Measurements from ENCODE around the gene BAIAP2L2.

DNA sequence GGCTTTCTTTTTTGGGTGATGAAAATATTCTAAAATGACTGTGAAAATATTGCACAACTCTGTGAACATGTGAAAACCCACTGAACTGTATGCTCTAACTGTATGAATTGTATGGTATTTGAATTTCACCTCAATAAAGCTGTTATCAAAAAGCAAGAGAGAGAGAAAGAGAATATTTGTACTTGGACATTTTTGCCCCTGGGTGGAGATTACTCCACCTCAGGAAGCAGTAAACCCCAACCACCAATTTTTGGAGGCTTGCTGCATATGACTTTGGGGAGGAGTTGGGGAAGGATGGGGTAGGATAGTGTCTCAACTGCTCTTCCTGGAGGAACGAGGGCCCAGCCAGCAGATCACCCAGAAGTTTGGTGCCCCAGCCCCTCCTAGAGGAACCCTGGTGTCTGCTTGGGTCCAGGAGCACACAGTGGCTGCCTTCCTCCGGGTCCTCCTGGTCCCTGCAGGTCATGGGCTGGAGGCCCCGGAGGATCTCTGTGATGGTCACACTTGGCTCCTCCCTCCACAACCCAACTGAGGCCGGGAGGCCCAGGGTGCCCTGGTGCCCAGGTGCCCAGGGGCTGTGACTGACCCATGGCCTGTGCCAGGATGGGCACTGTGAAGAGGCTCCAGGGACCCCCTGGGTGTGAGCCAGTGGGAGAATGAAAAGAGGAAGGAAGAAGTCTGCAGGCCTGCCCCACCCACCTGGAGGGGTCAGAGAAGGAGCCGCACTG is 68.6 kb downstream of the BAIAP2L2 start:
- TF ChIP-seq, protein P1, sequence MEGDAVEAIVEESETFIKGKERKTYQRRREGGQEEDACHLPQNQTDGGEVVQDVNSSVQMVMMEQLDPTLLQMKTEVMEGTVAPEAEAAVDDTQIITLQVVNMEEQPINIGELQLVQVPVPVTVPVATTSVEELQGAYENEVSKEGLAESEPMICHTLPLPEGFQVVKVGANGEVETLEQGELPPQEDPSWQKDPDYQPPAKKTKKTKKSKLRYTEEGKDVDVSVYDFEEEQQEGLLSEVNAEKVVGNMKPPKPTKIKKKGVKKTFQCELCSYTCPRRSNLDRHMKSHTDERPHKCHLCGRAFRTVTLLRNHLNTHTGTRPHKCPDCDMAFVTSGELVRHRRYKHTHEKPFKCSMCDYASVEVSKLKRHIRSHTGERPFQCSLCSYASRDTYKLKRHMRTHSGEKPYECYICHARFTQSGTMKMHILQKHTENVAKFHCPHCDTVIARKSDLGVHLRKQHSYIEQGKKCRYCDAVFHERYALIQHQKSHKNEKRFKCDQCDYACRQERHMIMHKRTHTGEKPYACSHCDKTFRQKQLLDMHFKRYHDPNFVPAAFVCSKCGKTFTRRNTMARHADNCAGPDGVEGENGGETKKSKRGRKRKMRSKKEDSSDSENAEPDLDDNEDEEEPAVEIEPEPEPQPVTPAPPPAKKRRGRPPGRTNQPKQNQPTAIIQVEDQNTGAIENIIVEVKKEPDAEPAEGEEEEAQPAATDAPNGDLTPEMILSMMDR (IDR thresholded peaks at IDR 0.05) = no peak
- no peak for TF ChIP-seq POLR2A (IDR thresholded peaks at IDR 0.05)
